Gastrocnemius medialis (tissue), 4 donors: ENCODE data around the gene HSP90B1. TPM values are rescaled to one million over a fixed set of nuclear protein-coding genes. Genes with fewer than 3 reads are reported as not detected.

Experiments
- ATAC-seq, 2 donors: fragments of 150-250 bp; one replicate each; pipeline ENCODE4 v1.9.1; 2016
- DNase-seq, 2 donors: peaks; one replicate each; pipeline ENCODE4 v3.0.0-alpha.2; 2019
- H3K27ac ChIP-seq, 4 donors: fragments of 200-600 bp; sonication (generic); 1 replicate in 1 of 4; 2 replicates in 3 of 4; pipeline ENCODE4 v1.5.1; 2016 to 2018; ENCODE audit warnings: mild to moderate bottlenecking in 2 of 4, moderate library complexity in 1 of 4
- H3K27me3 ChIP-seq, 3 donors: fragments of 200-600 bp; sonication (generic) in 2 of 3; 1 replicate in 1 of 3; 2 replicates in 2 of 3; pipeline versions ENCODE4 v1.5.1 to v1.6.0; 2016 to 2019; ENCODE audit warnings: mild to moderate bottlenecking in 1 of 3, moderate library complexity in 1 of 3
- H3K36me3 ChIP-seq, 2 donors: fragments of 200-600 bp; sonication (generic) in 1 of 2; one replicate each; pipeline ENCODE4 v1.5.1; 2017 to 2018
- H3K4me1 ChIP-seq, 2 donors: fragments of 200-600 bp; sonication (generic) in 1 of 2; one replicate each; pipeline ENCODE4 v1.5.1; 2016 to 2017; ENCODE audit warnings: mild to moderate bottlenecking in 2 of 2
- H3K4me3 ChIP-seq, 4 donors: fragments of 200-600 bp; sonication (generic) in 3 of 4; 1 replicate in 1 of 4; 2 replicates in 3 of 4; pipeline ENCODE4 v1.5.1; 2016 to 2019; ENCODE audit warnings: mild to moderate bottlenecking in 2 of 4
- H3K9me3 ChIP-seq, 3 donors: fragments of 200-600 bp; sonication (generic) in 2 of 3; 1 replicate in 1 of 3; 2 replicates in 2 of 3; pipeline ENCODE4 v1.5.1; 2016 to 2019
- POLR2A ChIP-seq, 2 donors: fragments of 450-650 bp; IDR thresholded peaks; one replicate each; pipeline ENCODE4 v1.6.1; 2017; ENCODE audit warnings: antibody characterized with exemption in 2 of 2, mild to moderate bottlenecking in 2 of 2, moderate library complexity in 2 of 2
- in situ Hi-C, 4 donors: fragments of 200-750 bp; cut with MboI; loops; one replicate each; pipeline versions ENCODE4 v1.15.0 to v1.8.0; 2017; ENCODE audit warnings: low sequenced_read_pairs in 4 of 4
- intact Hi-C: fragments of 100-400 bp; cut with DNase I; formaldehyde crosslinking; loops from one replicate; pipeline ENCODE4 v1.15.1; 2023; ENCODE audit warnings: low total_unique reads
- total RNA-seq, 4 donors: library from RNA; depleted of rRNA; stranded (reverse); fragments of >200 nt; gene quantifications; one replicate each; pipeline versions ENCODE4 v1.1.0 to v1.2.3, GENCODE V29; 2016
- TF ChIP-seq, protein P1 (sequence below), 5 experiments: fragments of 450-650 bp in 3 of 5; fragments of 200-600 bp in 2 of 5; sonication (generic) in 2 of 5; IDR thresholded peaks in 4 of 5; conservative IDR thresholded peaks in 1 of 5; 1 replicate in 4 of 5; 2 replicates in 1 of 5; pipeline ENCODE4 v1.5.1; 2016 to 2019; ENCODE audit warnings: antibody characterized with exemption in 5 of 5, mild to moderate bottlenecking in 3 of 5, moderate library complexity in 3 of 5

HSP90B1 gene
- total RNA-seq, 4 donors from 2014 or later: 60.3 to 94.8 (median 79.3) TPM

DNA sequence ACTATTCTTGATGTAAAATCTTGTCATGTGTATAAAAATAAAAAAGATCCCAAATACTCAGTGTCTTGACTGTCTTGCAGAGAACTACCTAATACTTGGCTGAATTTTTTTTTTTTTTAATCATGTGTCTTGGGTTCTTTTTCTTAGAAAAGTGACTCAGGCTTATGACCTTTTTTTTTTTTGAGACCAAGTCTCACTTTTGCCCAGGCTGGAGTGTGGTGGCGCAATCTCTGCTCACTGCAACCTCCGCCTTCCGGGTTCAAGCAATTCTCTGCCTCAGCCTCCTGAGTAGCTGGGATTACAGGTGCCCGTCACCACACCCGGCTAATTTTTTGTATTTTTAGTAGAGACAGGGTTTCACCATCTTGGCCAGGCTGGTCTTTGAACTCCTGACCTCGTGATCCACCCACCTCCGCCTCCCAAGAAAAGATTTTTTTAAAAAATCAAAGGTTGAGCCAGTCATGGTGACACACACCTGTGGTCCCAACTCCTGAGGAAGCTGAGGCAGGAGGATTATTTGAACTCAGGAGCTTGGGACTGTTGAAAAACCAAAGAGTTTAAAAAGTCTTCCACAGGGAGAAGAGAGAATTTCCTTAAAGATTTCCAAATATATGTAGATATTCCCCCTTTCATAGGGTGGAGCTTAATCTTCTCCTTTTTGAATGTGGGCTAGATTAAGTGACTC is 17.8 kb downstream of the HSP90B1 start:
- Histone ChIP-seq H3K4me1 (no peaks in the 10 kb centered on the region), H3K27ac (no peak overlapping the region), H3K27me3 (no peaks in the 10 kb centered on the region), H3K4me3 (no peak overlapping the region), H3K36me3 (peaks cover 0 to 100% of the 10 kb centered on the region in 2 donors), H3K9me3 (no peaks in the 10 kb centered on the region)
- ATAC-seq: no peak
- in situ Hi-C loops: loop anchor here in 2 of 4 donors (25.0 kb wide), 2 partner anchors 164 to 339 kb away; no protein-coding TSS in a partner anchor
- DNase-seq: no peak
- TF ChIP-seq, protein P1, sequence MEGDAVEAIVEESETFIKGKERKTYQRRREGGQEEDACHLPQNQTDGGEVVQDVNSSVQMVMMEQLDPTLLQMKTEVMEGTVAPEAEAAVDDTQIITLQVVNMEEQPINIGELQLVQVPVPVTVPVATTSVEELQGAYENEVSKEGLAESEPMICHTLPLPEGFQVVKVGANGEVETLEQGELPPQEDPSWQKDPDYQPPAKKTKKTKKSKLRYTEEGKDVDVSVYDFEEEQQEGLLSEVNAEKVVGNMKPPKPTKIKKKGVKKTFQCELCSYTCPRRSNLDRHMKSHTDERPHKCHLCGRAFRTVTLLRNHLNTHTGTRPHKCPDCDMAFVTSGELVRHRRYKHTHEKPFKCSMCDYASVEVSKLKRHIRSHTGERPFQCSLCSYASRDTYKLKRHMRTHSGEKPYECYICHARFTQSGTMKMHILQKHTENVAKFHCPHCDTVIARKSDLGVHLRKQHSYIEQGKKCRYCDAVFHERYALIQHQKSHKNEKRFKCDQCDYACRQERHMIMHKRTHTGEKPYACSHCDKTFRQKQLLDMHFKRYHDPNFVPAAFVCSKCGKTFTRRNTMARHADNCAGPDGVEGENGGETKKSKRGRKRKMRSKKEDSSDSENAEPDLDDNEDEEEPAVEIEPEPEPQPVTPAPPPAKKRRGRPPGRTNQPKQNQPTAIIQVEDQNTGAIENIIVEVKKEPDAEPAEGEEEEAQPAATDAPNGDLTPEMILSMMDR (IDR thresholded peaks at IDR 0.05 in 4 of 5, conservative IDR thresholded peaks at IDR 0.05 in 1 of 5): no peak
- TF ChIP-seq POLR2A (IDR thresholded peaks at IDR 0.05): no peak
- intact Hi-C loops: no loop called here

DNA sequence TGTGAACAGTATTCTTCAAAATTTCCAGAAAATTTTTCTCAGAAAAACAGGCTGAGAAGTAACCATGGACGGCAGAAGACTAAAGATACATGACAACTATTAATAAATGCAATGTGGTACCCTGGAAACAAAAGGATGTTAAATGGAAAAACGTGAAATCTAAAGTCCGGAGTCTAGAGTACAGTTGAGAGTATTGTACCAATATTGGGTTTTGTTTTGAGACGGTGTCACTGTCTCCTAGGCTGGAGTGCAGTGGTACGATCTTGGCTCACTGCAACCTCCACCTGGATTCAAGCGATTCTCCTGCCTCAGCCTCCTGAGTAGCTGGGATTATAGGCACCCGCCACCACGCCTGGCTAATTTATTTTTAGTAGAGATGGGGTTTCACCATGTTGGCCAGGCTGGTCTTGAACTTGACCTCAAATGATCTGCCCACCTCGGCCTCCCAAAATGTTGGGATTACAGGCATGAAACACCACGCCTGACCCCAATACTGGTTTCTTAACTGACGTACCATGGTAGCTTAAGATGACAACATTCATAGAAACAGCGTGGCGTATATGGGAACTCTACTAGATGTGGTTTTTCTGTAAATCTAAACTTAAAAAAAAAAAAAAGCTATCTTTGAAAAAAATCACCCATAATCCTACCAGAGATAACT is 18.7 kb downstream of the HSP90B1 start:
- DNase-seq (no peak), ATAC-seq (no peak)
- Histone ChIP-seq H3K36me3 (peaks cover 0 to 100% of the 10 kb centered on the region in 2 donors), H3K27me3 (no peaks in the 10 kb centered on the region), H3K4me1 (no peaks in the 10 kb centered on the region), H3K4me3 (no peak overlapping the region), H3K27ac (no peak overlapping the region), H3K9me3 (no peaks in the 10 kb centered on the region)
- intact Hi-C loops: no loop called here
- TF ChIP-seq, protein P1 (IDR thresholded peaks at IDR 0.05 in 4 of 5, conservative IDR thresholded peaks at IDR 0.05 in 1 of 5): no peak
- TF ChIP-seq POLR2A (IDR thresholded peaks at IDR 0.05): no peak
- in situ Hi-C loops: loop anchor here in 2 of 4 donors (25.0 kb wide), 2 partner anchors 163 to 338 kb away; no protein-coding TSS in a partner anchor

DNA sequence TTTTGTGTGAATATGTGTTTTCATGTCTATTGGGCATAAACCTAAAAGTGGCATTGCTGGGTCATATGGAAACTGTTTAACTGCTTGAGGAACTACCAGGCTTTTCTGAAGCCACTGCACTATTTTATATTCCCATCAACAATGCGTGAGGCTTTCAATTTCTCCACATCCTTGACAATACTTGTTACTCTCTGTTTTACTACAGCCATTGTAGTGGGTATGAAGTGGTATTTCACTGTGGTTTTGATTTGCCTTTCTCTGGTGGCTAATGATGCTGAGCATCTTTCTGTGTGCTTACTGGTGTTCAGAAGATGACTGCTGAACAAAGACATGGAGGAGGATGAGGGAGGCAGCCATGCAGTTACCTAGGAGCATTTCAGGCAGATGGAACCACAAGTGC is 22.3 kb downstream of the HSP90B1 start:
- DNase-seq: no peak
- H3K36me3 ChIP-seq: peaks cover 0 to 71% of the 10 kb centered on the region in 2 donors
- intact Hi-C loops: no loop called here

DNA sequence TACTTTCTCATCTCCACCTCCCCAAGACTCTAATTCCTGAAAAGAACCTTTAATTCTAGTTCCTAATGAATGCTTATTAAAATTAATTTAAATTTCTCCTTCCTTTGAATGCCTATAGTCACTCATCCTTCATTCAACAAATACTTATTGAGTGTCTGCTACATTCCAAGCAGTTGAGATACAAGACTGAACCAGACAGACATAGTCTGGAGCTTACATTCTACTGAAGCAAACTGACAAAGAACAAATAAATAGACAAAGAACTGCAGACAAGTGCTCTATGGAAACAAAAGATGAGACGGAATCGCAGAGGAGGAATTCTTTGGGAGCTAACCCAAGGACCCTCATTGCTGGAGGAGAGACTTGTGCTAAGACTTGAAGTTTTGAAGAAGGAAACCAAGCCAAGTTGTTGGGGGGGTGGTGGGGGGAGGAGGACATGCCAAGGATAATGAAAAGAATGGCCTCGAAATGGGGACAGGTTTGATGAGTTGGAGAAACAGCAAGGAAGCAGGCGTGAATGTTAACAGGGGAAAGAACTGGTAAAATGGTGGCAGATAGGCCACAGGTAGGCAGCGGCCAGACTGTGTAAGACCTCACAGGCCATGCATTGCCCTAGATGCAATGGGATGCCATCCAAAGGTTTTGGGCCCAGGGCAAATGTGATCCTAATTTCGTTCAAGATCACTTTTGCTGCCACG is 25.8 kb downstream of the HSP90B1 start:
- DNase-seq: no peak
- Histone ChIP-seq H3K36me3 (peaks cover 0 to 36% of the 10 kb centered on the region in 2 donors), H3K27me3 (no peaks in the 10 kb centered on the region), H3K4me1 (peaks cover 22 to 25% of the 10 kb centered on the region in 2 donors), H3K9me3 (no peaks in the 10 kb centered on the region), H3K4me3 (peak overlapping the region; percentile 76 to 87 (median 82)), H3K27ac (peak overlapping the region; percentile 81 to 92 (median 92))
- in situ Hi-C loops (loop anchor here in 1 of 4 donors (25.0 kb wide), 1 partner anchor 1156 kb away; the partner anchor contains the start of gene WASHC4), intact Hi-C loops (loop anchor here (2.0 kb wide), 2 partner anchors 153 to 183 kb away; partner anchors contain the start of gene NFYB)
- TF ChIP-seq, protein P1 (IDR thresholded peaks at IDR 0.05 in 4 of 5, conservative IDR thresholded peaks at IDR 0.05 in 1 of 5): no peak
- TF ChIP-seq POLR2A (IDR thresholded peaks at IDR 0.05): no peak
- no peak for ATAC-seq

More for the DNA sequence above, 22.3 kb downstream of the HSP90B1 start:
- peaks cover 17 to 25% of the 10 kb centered on the region in 2 donors for H3K4me1 ChIP-seq
- no peak for ATAC-seq
- H3K4me3 ChIP-seq: no peak overlapping the region
- H3K27me3 ChIP-seq: no peaks in the 10 kb centered on the region
- in situ Hi-C loops: loop anchor here in 1 of 4 donors (25.0 kb wide), 1 partner anchor 1160 kb away; the partner anchor contains the start of gene WASHC4
- no peak for TF ChIP-seq POLR2A (IDR thresholded peaks at IDR 0.05)
- TF ChIP-seq, protein P1 (IDR thresholded peaks at IDR 0.05 in 4 of 5, conservative IDR thresholded peaks at IDR 0.05 in 1 of 5): no peak
- no peak overlapping the region for H3K27ac ChIP-seq
- H3K9me3 ChIP-seq: no peaks in the 10 kb centered on the region
